HG03575 (cell line): Measurements from ENCODE around the gene RAMAC.
"Not testable (repeated sequence)": the region's sequence is repeated elsewhere in the genome, so short reads cannot be mapped to it uniquely, and the experiment has no call there.

Experiments used
- ATAC-seq: cut with Tn5 transposase; IDR thresholded peaks from one replicate; pipeline ENCODE4 v1.9.1; 2021; ENCODE audit not compliant: unreplicated experiment, insufficient number of reproducible peaks, low FRiP score; ENCODE audit errors: extremely low read depth

Gene RAMAC

DNA sequence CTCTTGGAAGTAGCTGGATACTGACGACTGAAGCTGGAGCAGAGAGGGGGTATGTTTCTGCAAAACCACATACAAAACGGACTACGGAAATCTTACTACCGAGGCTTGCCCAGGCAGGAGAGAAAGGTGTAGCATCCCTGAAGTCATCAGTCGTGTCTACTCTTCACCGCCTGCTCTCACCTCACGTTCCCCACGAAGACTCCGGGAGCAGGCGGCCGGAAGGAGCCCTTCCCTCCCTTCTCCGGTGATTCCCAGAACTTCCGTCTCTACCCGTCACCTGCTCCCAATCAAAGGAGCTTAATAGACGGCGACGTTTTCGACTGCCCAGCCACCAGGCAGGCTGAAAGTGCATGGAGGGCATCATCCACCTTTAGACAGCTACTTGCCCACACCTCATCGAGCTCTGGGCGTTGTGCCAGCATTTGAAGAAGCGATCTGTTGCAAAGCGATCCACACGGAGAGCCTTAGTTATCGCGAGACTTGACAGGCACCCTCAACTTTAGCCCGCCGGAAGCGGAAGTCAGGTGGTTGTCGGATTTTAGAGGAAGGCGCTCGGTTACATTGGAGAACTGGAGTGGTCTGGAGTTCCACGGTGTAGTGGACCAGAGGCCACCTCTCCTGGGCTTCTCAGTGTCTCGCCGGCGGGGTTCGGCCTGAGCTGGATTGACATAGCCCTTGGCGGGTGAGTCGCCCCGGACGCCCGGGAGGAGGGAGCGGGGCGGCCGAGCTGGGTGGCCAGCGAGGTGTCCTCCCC, at the start of gene RAMAC:
Gene RAMAC (plus strand): TSS at position 523 of the 754 bp plus-strand sequence. CDS start 2,809 bp downstream, outside the sequence.
- peak; percentile 88 for ATAC-seq

DNA sequence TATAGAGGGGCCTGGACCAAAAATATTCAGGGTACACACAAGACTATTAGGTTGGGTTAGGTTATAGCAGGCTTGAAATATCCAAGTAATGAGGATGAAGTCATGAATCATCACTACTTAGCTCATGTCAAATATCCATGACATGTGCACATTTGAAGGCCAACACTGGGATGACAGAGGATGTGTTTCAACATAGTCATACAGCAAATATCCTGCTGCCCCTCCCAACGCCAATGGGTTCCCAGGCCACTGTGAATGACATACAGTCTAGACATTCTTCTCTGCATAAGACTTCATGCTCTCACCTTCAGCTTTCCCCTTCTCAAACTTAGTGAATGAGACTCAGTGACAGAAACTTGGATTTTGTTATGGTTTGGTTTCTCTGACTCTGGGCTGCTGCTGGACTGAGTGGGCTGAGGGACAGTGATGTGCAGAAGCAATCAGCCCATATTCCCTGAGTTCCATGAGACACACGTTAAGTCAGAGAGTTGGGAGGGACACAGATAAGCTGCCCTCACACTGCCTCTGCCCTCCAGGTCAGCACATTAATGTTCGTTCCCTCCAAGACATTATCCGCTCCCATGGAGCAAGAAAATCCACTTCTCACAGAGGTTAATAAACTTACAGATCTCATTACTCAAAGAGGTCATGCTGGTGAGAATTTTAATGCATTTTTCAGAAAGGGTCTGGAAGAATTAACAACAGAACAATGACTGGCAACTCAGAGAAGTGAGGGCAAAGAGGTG, 48.9 kb upstream of the RAMAC start:
- no peak for ATAC-seq

DNA sequence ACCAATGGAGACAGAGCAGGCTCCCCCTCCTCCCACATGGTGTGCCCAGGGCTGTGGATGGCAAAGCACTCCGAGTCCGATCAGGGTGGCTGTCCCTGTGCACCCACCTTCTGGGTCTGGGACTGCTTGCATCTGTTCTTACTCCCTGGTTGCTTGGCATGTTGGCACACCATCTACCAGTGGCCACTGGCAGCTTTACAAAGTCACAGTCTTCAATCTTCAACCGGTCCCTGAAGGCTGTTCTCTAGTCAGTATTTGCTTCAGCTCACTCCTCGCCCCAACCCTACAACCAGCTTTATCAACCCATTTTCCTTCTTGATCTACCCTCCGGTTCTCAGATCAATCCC, 48.3 kb upstream of the RAMAC start:
- no peak for ATAC-seq

DNA sequence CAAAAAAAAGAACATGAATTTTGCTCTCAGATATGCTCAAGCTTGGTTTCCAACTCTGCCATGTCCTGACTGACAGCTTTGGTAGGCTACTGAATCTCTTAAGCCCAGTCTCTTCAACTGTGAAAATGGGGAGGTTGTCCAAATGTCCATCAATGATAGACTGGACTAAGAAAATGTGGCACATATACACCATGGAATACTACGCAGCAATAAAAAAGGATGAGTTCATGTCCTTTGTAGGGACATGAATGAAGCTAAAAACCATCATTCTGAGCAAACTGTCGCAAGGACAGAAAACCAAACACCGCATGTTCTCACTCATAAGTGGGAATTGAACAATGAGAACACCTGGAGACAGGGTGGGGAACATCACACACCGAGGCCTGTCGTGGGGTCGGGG, 46.3 kb upstream of the RAMAC start:
- ATAC-seq: not testable (repeated sequence)

DNA sequence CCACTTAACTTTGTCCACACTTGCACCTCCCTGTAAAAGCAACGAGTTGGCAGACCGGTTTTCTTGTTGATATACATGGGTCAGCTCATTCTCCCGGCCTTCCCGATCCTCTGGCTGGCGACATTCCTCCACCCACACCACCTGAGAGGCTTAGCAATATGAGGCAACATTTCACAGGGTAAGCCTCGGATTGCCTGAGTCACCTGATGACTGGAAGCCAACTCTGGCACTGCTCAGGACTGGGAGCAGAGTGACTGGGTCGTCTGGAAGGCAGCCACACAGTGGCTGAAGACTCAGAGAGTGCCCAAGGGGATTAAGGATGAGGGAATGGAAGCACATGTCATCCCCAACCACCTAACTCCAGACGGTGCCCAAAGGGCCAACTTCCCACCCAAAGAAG, 43.3 kb upstream of the RAMAC start:
- ATAC-seq: no peak

DNA sequence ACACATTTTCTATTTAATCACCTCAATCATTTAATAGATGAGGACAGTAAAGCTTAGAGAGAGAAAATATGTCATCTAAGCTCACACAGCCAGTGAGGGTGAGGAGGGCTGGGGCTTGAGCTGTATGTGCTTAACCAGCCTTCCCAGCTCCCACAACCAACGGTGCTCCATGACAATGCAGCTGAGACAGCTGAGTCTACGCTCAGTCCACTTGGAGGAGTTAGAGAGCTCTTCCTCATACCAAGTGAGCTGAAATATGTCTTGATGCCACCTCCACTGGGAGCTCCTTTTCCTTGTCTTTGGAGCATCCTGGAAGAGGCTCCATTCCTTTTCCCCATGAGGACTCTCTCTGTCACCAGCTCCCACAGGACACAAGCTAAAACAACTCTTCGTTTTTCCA, 42.8 kb upstream of the RAMAC start:
- no peak for ATAC-seq

DNA sequence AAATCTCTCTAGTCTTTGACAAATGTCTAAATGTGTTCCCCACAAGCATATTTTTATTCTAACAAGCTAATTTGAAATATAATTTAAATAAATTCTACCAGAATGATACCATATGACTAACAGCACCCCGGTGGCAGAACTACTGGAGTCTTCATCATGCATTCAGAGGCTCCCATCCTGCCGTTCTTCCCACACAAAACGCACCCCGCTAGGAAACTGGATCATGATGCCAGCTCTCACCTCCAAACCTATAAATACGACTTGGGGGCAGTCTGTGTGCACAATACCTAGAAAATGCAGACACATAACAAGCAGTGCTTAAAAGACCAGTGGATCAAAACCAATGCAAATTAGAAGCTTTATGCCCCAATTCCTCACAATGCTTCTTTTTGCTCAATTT, 42.0 kb upstream of the RAMAC start:
- ATAC-seq: no peak

DNA sequence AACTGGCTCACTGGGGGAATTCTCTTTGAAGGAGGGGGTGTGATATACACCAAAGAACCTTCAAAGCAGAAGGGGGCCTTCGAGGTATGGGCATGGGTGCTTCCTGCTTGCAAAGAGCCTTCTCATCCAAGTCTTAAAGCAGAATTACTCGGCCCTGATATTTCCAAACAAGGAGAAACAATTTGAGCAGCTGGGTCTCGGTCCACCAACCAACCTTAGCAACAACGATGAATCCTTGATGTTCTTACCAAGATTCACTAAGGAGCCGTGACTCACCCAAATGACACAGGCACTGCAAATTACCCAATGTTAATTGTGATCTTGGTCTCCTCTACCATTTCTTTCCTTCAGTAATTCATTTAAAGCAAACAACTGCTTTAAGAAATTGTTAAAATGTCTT, 41.2 kb upstream of the RAMAC start:
- ATAC-seq: no peak

DNA sequence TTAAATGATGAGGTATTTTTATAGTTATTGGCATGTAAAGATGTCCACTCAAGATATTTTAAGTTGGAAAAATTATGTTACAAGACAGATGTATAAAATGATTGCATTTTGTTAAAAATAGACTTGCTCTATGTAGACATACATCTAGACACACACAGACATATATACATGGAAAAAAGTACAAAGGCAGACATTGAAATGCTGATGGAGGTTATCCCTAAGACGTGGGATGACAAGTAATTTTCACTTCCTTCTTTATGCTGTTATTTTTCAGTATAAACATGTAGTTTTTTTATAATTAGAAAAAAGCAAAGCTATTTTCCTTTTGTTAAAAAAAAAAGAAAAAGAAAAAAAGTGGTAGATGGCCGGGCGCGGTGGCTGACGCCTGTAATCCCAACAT, 40.7 kb upstream of the RAMAC start:
- no peak for ATAC-seq

DNA sequence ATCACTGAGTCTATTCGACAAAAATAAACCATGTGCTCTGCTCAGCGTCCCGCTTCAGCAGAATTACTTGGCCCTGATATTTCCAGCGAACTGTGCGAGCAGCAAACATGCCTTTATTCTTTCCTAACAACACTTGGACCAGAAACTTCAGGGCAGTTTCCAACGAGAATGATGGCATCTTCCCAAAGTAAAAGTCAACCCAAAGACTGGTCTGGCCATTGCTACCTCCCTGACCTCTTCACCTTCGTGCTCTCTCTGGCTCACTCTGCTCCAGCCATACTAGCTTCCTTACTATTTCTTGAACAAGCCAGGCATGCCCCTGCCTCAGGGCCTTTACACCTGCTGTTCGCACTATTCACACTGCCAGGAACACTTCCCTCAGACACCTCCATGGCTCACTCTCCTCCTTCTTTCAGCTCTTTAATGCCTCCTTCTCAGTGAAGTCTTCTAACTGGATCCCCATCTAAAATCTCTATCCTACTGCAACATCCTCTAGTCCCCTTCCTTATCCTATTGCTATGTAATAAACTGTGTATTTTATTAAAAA, 39.8 kb upstream of the RAMAC start:
- no peak for ATAC-seq

DNA sequence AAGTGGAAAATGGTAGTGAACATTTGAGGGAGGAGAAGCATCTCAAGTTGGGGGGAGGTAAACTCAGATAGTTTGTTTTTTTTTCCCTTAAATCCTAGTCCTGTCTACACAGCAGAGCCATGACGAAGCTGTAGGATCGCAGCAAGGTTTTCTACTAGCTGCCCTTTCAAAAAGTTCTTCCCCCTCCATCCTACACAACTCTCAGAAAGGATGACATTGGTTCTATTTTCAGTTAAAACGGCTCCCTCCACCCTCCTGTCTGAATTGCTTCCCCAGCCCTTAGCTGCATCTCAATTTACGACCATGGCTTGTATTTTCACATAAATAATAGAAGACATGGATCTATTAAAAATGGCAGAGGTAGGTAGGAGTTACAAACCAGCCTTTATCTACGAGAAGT, 35.7 kb upstream of the RAMAC start:
- no peak for ATAC-seq

DNA sequence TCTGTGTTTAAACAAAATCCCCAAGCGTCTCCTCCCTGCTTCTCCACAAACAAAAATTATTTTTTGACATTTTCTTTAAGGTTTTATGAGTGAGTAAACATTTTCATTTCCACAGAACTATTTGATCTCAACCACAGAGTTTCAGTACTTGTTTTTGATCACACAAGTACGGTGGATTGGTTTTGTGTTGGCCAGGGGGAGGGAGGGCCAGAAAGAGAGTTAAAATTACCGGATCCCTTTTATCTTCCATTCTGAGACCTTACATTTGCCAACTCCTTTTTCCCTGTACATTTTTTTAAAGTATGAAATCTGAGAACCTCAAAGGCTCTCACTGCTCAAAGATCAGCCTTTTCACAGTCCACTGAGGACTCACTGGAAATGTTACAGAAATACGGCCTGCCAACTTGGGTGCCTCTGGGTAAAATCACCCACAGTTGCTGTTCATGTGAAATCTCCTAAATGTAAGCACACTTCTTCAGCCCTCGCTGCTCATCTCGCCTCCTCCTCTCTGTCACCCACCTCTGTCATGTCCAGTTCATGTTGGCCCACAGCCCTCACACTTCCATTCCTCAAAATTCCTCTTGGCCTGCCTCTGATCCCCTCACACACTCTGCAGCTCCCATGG, 35.2 kb upstream of the RAMAC start:
- ATAC-seq: no peak

DNA sequence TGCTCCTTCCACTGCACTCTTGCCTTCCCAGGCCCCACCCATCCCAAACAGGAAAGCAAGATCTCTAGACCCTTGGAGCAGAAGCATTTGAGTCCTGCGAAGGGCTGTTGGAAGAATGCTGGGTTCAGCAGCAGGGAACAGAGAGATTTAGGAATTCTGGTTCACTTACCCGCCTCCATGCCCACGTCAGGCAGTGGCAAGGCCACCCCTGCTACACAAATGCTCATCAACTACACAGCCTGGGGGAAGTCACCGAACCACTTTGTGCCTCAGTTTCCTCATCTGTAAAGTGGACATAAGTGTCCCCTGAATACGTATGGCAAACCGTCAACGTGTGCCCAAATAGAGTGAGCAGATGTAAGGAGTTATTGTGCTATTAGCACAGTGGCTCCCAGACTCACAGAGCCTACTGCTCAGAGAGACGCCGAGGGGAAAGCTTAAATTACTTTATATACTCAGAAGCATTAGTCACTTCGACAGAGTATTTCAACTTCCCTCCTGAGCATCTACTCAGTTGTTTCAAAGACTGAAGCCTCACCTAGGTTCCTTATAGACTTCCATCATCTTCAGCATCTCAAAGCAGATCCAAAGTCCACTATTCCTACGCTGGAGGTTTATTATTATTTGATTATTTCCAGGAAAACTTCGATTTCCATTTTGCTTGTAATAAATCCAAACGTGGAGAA, 34.4 kb upstream of the RAMAC start:
- ATAC-seq: no peak

DNA sequence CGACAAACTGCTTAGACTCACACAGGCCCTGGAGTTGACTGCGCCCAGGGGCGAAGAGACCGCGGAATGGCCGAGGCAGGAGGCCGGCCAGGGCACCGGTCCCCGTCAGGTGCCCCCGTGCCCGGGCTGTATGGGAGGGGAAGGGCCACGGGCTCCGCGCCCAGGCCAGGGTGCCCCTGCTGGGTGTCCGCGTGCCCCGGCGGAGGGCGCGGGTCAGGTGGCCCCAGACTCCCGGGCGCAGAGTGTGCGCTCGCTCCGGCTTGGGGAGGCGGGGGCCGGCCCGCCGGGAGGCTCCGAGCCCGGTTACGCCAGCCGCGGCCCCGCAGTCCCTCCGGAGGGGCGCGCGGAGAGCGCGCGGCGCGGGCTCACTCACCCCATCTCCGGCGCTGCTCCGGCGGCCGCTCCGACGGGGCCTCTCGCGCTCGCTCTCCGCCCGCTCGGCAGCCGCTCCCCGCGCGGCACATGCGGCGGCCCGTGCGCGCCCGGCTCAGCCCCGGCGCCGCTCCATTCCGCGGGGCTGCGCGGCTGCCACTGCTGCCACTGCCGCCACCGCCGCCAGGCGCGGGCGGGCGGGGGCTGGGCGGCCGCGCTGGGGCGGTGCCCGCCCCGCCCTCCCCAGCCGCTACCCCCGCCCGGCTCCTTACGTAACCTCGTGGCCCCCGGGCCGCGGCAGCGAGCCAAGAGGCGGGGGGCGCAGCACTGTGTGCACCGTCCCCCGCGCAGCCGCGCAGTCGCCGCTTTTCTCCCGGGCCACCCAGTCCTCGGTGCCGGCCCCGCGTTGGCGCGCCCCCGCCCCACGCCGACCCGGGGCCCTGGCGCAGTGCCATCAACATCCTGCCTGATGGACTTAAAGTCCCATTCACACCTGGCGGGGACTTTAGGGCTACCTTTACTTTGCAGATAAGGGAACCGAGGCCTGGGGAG, 33.6 kb upstream of the RAMAC start, which contains the start of gene HOMER2:
Gene HOMER2 (minus strand): TSS at position 563 of the 924 bp plus-strand sequence. CDS start 185 bp downstream, at position 378.
- ATAC-seq: no peak

DNA sequence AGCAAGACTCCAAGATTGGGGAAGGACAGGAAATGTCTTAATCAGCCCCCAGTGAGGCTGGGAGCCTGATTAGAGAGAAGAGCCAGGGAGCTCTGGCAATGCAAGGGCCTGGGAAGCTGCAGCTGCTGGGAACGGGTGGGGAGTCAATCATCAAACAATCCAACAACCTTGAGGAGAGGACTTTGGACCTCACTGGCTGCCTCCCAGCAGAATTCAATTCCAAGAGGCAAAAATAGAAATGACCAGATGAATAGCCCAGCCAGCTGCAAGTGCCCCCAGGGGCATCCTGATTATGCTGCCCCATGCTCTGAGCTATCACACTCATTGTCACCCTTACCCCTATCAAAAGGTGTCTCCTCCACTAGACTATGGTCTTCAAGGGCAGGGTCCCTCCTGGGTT, 27.4 kb upstream of the RAMAC start:
- no peak for ATAC-seq

DNA sequence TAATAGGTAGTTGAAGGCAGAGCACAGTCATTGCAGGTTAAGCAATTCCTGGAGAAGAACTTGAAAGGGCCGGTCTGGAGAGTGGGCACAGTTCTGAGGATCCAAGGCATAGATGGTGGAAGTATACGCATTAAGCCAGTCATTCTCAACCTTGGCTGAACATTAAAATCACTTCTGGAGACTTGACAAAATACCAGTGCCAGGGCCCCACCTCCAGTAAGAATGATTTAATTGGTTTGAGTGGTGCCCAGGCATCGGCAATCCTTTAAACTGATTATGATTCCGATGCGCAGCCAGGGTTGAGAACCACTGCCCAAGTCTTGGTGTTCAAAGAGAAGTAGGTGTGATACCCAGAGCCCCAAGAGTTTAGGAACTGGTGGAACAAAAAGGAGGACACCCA, 26.6 kb upstream of the RAMAC start:
- ATAC-seq: no peak

DNA sequence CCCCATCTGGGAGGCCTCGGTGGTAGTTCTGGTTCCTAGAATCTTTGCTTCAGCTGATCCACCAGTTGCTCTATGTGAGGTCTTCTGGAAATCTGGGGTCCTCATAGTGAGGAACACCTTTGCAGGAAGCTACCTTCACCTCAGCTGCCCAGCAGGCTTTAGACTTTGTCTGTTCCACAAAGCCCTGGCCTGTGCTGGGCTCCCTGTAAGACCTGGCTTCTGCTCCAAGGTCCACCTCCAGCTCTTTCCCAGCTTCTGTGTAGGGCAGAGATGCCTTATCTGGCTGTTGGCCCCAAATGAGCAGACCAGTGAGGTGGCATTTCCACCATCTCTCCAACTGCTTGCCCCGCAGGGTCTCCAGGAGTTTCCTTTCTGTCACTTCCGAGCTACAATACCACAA, 25.2 kb upstream of the RAMAC start:
- ATAC-seq: no peak
